ENCODE results near the gene PLCXD3.

Gene PLCXD3

DNA sequence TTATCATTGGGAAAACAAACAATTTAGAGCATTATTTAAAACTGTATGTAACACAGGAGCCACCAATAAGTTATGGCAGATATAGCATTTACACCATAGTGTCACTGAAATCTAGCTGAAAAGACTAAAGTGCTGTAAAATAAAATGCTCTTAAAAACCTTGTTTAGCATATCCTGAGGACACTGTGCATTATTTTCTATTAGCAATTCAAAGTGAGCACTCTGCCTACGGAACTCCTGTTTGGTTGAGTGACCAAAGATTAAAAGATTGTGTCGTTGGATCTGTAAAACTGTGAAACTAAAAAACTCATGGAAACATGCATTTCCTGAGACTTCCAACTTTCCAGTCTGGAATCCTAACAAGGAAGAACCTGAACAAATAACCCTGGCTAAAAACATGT lies 201.1 kb downstream of the PLCXD3 start:
- H3K36me3 Mint-ChIP-seq (ENCODE audit: low read depth), result no peaks in the 10 kb centered on the region
- no peak overlapping the region for H3K4me3 Mint-ChIP-seq
- H3K27me3 Mint-ChIP-seq (ENCODE audit: low read depth, poor library complexity), result no peaks in the 10 kb centered on the region
- DNase-seq, result no peak
- H3K27ac Mint-ChIP-seq, result no peak overlapping the region
- H3K9me3 Mint-ChIP-seq, result no peaks in the 10 kb centered on the region
- TF ChIP-seq, protein P1, sequence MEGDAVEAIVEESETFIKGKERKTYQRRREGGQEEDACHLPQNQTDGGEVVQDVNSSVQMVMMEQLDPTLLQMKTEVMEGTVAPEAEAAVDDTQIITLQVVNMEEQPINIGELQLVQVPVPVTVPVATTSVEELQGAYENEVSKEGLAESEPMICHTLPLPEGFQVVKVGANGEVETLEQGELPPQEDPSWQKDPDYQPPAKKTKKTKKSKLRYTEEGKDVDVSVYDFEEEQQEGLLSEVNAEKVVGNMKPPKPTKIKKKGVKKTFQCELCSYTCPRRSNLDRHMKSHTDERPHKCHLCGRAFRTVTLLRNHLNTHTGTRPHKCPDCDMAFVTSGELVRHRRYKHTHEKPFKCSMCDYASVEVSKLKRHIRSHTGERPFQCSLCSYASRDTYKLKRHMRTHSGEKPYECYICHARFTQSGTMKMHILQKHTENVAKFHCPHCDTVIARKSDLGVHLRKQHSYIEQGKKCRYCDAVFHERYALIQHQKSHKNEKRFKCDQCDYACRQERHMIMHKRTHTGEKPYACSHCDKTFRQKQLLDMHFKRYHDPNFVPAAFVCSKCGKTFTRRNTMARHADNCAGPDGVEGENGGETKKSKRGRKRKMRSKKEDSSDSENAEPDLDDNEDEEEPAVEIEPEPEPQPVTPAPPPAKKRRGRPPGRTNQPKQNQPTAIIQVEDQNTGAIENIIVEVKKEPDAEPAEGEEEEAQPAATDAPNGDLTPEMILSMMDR (IDR thresholded peaks at IDR 0.05), result no peak
- no peaks in the 10 kb centered on the region for H3K4me1 Mint-ChIP-seq

DNA sequence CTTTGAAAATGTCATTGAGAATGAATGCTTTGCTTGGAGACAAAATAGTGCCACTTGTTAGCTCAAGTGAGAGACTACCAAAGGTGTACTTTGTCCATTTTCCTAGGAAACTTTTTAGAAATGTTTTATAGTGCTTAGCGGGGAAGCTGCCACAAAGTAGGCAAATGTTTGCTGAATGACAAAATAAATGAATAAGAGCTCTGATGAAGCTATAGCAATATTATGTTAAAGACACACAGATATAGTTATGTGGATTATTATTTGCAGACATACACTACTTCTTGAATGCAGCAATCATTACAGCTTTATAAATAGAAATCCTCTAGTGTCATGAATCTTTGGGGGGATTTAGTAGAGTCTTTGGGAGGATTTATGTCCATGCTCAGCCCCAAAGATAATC lies 204.4 kb downstream of the PLCXD3 start:
- Mint-ChIP-seq H3K27me3 (ENCODE audit: low read depth, poor library complexity) (no peaks in the 10 kb centered on the region), H3K4me1 (no peaks in the 10 kb centered on the region), H3K27ac (no peak overlapping the region), H3K4me3 (no peak overlapping the region), H3K9me3 (no peaks in the 10 kb centered on the region), H3K36me3 (ENCODE audit: low read depth) (no peaks in the 10 kb centered on the region)
- TF ChIP-seq, protein P1 (IDR thresholded peaks at IDR 0.05), result no peak
- no peak for DNase-seq

DNA sequence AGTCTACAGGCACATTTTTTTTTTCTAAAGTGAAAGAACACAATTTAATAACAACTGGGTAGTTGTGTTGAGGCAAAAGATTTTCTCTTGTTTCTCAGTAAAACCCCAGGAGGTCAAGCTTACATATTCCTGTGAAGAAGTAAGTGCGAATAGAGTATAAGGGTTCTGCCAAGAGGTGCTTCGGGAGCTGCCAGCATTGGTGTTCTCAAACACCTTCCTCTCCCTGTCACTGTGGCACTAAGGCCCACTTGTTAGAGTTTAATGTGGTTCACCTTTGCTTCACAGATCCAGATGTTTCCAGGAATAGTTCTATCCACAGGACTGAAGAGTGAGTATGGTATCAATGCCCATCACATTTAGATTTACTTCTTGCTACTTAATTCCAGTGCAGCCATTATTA lies 205.3 kb downstream of the PLCXD3 start:
- Mint-ChIP-seq H3K4me3 (no peak overlapping the region), H3K36me3 (ENCODE audit: low read depth) (no peaks in the 10 kb centered on the region), H3K27ac (no peak overlapping the region), H3K9me3 (no peaks in the 10 kb centered on the region), H3K4me1 (no peaks in the 10 kb centered on the region), H3K27me3 (ENCODE audit: low read depth, poor library complexity) (no peaks in the 10 kb centered on the region)
- no peak for DNase-seq
- TF ChIP-seq, protein P1 (IDR thresholded peaks at IDR 0.05), result no peak

DNA sequence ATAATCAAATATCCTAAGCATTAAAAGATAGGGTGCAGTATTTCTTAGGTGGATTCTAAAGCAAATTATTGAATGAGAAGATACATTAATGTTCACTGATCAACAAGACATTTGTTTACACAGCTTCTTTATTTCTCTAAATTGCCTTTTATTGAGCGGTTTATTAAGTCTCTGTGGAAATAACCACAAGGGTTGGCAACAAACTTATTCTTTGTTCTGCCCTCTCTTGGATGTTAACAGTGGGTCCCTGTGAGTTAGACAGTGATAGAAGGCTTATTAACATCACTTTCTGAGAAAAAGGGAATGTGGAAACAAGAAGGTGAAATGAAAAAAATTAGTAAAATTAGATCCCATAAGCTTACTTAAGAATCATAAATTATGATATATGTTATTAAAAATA lies 214.3 kb downstream of the PLCXD3 start:
- Mint-ChIP-seq H3K27me3 (ENCODE audit: low read depth, poor library complexity) (no peaks in the 10 kb centered on the region), H3K36me3 (ENCODE audit: low read depth) (no peaks in the 10 kb centered on the region), H3K4me1 (no peaks in the 10 kb centered on the region), H3K27ac (no peak overlapping the region), H3K4me3 (no peak overlapping the region), H3K9me3 (no peaks in the 10 kb centered on the region)
- no peak for DNase-seq
- TF ChIP-seq, protein P1 (IDR thresholded peaks at IDR 0.05), result no peak

DNA sequence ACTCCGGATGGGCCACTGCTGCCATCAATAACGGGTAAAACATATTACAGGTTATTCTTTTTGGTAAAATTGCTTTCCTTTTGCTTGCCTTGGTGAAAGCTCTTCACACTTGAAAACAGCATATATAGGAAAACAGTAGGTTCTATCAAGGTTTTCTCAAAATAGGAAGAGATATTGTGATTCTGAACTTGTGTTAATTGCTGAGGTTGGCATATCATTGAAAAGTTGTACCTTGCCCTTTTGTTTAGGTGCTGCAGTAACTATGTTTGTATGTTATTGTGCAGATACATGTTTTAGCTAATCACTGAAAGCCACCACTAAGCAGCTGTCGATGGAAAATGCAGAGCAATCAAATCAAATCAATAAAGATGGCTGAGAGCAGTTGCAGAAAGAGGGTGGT lies 219.1 kb downstream of the PLCXD3 start:
- no peak for DNase-seq
- no peaks in the 10 kb centered on the region for H3K9me3 Mint-ChIP-seq
- no peak overlapping the region for H3K4me3 Mint-ChIP-seq
- H3K4me1 Mint-ChIP-seq, result peaks cover 10% of the 10 kb centered on the region
- peaks cover 2% of the 10 kb centered on the region for H3K27me3 Mint-ChIP-seq (ENCODE audit: low read depth, poor library complexity)
- no peak overlapping the region for H3K27ac Mint-ChIP-seq
- TF ChIP-seq, protein P1 (IDR thresholded peaks at IDR 0.05), result no peak
- no peaks in the 10 kb centered on the region for H3K36me3 Mint-ChIP-seq (ENCODE audit: low read depth)

DNA sequence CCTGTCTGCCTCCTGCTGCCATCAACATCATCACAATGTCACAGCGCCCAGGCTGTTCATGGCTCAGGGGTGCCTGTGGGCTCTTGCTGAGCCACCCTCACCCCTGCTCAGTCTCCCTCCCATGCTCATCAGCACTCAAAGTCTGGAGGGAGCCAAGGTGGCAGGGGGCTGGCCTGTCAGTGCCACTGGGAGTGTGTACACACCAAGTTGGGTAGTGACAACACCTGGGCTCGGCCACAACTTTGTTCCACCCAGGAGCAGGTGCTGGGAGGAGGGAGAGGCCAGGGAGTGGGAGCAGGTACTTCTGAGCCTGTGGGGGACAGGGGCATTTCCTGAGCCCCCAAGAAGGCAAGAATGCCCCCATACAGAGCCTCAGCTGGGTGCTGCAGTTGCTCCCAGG lies 219.6 kb downstream of the PLCXD3 start:
- H3K27me3 Mint-ChIP-seq (ENCODE audit: low read depth, poor library complexity), result peaks cover 2% of the 10 kb centered on the region
- no peak overlapping the region for H3K27ac Mint-ChIP-seq
- H3K9me3 Mint-ChIP-seq, result no peaks in the 10 kb centered on the region
- no peak overlapping the region for H3K4me3 Mint-ChIP-seq
- TF ChIP-seq, protein P1 (IDR thresholded peaks at IDR 0.05), result no peak
- no peaks in the 10 kb centered on the region for H3K36me3 Mint-ChIP-seq (ENCODE audit: low read depth)
- no peak for DNase-seq
- peaks cover 10% of the 10 kb centered on the region for H3K4me1 Mint-ChIP-seq

All from nephron progenitor cell (in vitro differentiated cells).